HG03025 (cell line): ENCODE measurements around the gene UBC.

ENCODE experiments used
- ATAC-seq: cut with Tn5 transposase; IDR thresholded peaks from one replicate; pipeline ENCODE4 v1.9.1; 2021; ENCODE audit warnings: mild to moderate bottlenecking, moderate library complexity; ENCODE audit not compliant: unreplicated experiment, low FRiP score

UBC gene

DNA sequence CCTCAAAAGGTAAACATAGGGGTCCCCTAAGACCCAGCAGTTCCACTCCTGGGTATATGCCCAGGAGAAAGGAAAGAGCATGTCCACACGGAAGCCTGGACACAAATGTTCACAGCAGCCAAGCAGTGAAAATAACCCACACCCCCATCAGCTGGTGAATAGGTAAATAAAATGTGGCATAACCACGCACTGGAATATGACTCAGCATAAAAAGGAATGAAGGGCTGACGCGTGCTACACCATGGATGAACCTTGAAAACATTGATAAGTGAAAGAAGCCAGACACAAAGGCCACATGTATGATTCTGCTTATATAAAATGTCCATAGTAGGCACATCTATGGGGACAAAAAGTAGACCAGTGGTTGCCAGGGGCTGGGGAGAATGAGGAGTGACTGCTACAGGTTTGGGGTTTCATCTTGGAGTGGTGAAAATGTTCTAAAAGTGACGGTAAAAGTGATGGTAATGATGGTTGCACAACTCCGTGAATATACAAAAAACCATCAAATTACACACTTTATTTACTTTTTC lies 47.0 kb downstream of the UBC start:
- ATAC-seq, result no peak

- ATAC-seq, result no peak
Measured at GRCh38 chr12:124866883-124867400, 47.5 kb downstream of the UBC start.

GRCh38 chr12:124866195-124866882 lies 48.1 kb downstream of the UBC start:
- no peak for ATAC-seq

GRCh38 chr12:124865728-124866127 lies 48.7 kb downstream of the UBC start:
- ATAC-seq, result no peak

- ATAC-seq, result no peak
Measured at GRCh38 chr12:124864326-124864752, 50.1 kb downstream of the UBC start.

DNA sequence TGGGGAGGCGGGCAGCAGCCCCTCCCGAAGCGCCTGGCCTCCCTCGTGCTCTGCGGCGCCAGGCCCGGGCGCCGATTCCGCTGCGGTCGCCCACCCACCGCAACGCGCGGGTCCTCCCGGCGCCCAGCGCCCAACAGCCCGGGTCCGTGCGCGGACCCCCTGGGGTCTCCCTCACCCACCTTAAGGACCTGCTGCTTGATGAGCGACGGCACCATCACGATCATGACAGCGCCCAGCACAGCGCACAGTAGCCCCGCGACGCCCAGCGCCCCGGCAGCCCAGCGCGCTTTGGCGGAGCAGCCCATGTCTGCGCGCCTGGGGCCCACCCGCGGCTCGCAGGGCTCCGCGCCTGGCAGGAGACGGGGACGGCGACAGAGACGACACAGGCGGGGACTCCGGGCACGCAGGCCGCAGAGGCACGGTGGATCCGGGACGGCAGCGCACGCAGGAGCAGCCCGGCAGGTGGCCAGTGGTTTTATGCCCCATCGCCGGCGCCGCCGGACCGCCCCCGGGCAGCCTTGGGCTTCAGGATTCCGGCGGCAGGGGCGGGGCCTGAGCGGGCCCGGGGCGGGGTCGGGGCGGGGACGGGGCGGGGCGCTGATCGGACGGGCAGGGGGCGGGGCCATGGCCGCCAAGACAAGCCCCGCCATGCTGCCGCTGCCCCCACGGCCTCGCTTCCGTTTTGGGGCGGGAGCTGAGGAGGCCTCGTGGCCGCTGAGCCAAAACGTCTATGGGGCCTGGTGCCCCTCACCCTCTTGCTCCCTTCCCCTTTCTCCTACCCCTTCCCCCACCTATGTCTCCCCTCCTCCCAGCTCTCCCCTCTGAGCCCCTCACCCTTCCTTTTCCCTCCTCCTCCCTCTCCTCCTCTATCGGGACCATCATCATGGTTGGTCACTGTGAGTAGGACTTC lies 50.8 kb downstream of the UBC start, which contains the start of gene SCARB1:
TSS of gene SCARB1 (minus strand) at position 449 of the 910 bp plus-strand sequence. CDS start at position 305, 144 bp downstream.
- peak; percentile 65 for ATAC-seq

- ATAC-seq, result peak; percentile 16
Measured at GRCh38 chr12:124862768-124863415, 51.6 kb downstream of the UBC start.

GRCh38 chr12:124861898-124862676 lies 52.4 kb downstream of the UBC start:
- no peak for ATAC-seq
